ENCODE data around the gene RNLS. TPM values are rescaled to one million over a fixed set of nuclear protein-coding genes. Genes with fewer than 3 reads are reported as not detected.

RNLS gene
- total RNA-seq, 2 donors from 2014 or later, result 21.7 to 31.8 TPM

GRCh38 chr10:88243836-88244730 lies 339.0 kb downstream of the RNLS start:
- intact Hi-C loops (cut with DNase I), result no loop called here
- Histone ChIP-seq H3K4me1 (replicated peaks) (no peaks in the 10 kb centered on the region), H3K27me3 (replicated peaks; ENCODE audit: insufficient read depth) (no peaks in the 10 kb centered on the region), H3K36me3 (no peaks in the 10 kb centered on the region), H3K9me3 (no peaks in the 10 kb centered on the region), H3K4me3 (no peak overlapping the region), H3K27ac (no peak overlapping the region)
- 60% methylated on average over 12 of the region's 12 CpGs for WGBS
- DNase-seq (ENCODE audit: low spot score), result no peak
- TF ChIP-seq POLR2A (IDR thresholded peaks at IDR 0.05) (no peak), CTCF (IDR thresholded peaks at IDR 0.05) (no peak), POLR2AphosphoS5 (IDR thresholded peaks at IDR 0.05) (no peak)

- intact Hi-C loops (cut with DNase I), result no loop called here
- no peak for DNase-seq (ENCODE audit: low spot score)
- no peak for TF ChIP-seq POLR2AphosphoS5 (IDR thresholded peaks at IDR 0.05)
- TF ChIP-seq POLR2A (IDR thresholded peaks at IDR 0.05), result no peak
- TF ChIP-seq CTCF (IDR thresholded peaks at IDR 0.05), result no peak
- Histone ChIP-seq H3K36me3 (no peaks in the 10 kb centered on the region), H3K27ac (no peak overlapping the region), H3K9me3 (no peaks in the 10 kb centered on the region), H3K4me1 (replicated peaks) (no peaks in the 10 kb centered on the region), H3K4me3 (no peak overlapping the region), H3K27me3 (replicated peaks; ENCODE audit: insufficient read depth) (no peaks in the 10 kb centered on the region)
- 76% methylated on average over 5 of the region's 5 CpGs for WGBS
These were observed 339.8 kb downstream of the RNLS start for GRCh38 chr10:88243202-88243744.

- H3K27me3 ChIP-seq (replicated peaks; ENCODE audit: insufficient read depth), result no peaks in the 10 kb centered on the region
- 96% methylated on average over 1 of the region's 1 CpG for WGBS
- no peaks in the 10 kb centered on the region for H3K4me1 ChIP-seq (replicated peaks)
These were observed 341.6 kb downstream of the RNLS start for GRCh38 chr10:88241501-88241900.

GRCh38 chr10:88239212-88239611 lies 343.9 kb downstream of the RNLS start:
- no peak for DNase-seq (ENCODE audit: low spot score)
- Histone ChIP-seq H3K4me1 (replicated peaks) (no peaks in the 10 kb centered on the region), H3K36me3 (no peaks in the 10 kb centered on the region), H3K27me3 (replicated peaks; ENCODE audit: insufficient read depth) (no peaks in the 10 kb centered on the region), H3K27ac (no peak overlapping the region), H3K4me3 (no peak overlapping the region), H3K9me3 (no peaks in the 10 kb centered on the region)
- 61% methylated on average over 2 of the region's 2 CpGs for WGBS
- intact Hi-C loops (cut with DNase I), result no loop called here
- no peak for TF ChIP-seq CTCF (IDR thresholded peaks at IDR 0.05)
- no peak for TF ChIP-seq POLR2A (IDR thresholded peaks at IDR 0.05)
- TF ChIP-seq POLR2AphosphoS5 (IDR thresholded peaks at IDR 0.05), result no peak

More at GRCh38 chr10:88241501-88241900, 341.6 kb downstream of the RNLS start:
- H3K4me3 ChIP-seq, result no peak overlapping the region
- TF ChIP-seq POLR2AphosphoS5 (IDR thresholded peaks at IDR 0.05) (no peak), CTCF (IDR thresholded peaks at IDR 0.05) (no peak), POLR2A (IDR thresholded peaks at IDR 0.05) (no peak)
- DNase-seq (ENCODE audit: low spot score), result no peak
- no peaks in the 10 kb centered on the region for H3K9me3 ChIP-seq
- intact Hi-C loops (cut with DNase I), result no loop called here
- H3K27ac ChIP-seq, result no peak overlapping the region
- H3K36me3 ChIP-seq, result no peaks in the 10 kb centered on the region

- Histone ChIP-seq H3K27ac (no peak overlapping the region), H3K36me3 (no peaks in the 10 kb centered on the region), H3K4me3 (no peak overlapping the region), H3K9me3 (no peaks in the 10 kb centered on the region), H3K27me3 (replicated peaks; ENCODE audit: insufficient read depth) (no peaks in the 10 kb centered on the region), H3K4me1 (replicated peaks) (no peaks in the 10 kb centered on the region)
- TF ChIP-seq POLR2A (IDR thresholded peaks at IDR 0.05) (no peak), CTCF (IDR thresholded peaks at IDR 0.05) (no peak), POLR2AphosphoS5 (IDR thresholded peaks at IDR 0.05) (no peak)
- 13% methylated on average over 2 of the region's 2 CpGs for WGBS
- intact Hi-C loops (cut with DNase I), result no loop called here
- no peak for DNase-seq (ENCODE audit: low spot score)
These were observed 344.6 kb downstream of the RNLS start for GRCh38 chr10:88238615-88238914.
